Measurements from ENCODE around the gene KCNC1.

DNA sequence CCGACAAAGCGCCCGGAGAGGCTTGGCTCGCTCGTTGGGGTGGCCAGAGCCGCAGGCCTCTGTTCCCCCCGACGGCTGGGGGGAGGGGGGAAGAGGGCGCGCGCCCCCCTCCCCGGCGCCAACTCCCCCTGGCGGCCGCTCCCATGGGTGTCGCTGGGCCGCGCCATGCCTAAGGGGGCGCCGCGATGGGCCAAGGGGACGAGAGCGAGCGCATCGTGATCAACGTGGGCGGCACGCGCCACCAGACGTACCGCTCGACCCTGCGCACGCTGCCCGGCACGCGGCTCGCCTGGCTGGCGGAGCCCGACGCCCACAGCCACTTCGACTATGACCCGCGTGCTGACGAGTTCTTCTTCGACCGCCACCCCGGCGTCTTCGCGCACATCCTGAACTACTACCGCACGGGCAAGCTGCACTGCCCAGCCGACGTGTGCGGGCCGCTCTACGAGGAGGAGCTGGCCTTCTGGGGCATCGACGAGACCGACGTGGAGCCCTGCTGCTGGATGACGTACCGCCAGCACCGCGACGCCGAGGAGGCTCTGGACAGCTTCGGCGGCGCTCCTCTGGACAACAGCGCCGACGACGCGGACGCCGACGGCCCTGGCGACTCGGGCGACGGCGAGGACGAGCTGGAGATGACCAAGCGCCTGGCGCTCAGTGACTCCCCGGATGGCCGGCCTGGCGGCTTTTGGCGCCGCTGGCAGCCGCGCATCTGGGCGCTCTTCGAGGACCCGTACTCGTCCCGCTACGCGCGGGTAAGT, 1.4 kb downstream of the KCNC1 start:
- TF ChIP-seq EZH2 (IDR thresholded peaks at IDR 0.05; ENCODE audit: borderline replicate concordance, low read length) (peak; percentile 70), CTCF (conservative IDR thresholded peaks at IDR 0.05 in 1 of 2, IDR thresholded peaks at IDR 0.05 in 1 of 2; ENCODE audit: extremely low read depth in 1 of 2, insufficient read depth in 1 of 2, low read depth in 1 of 2, low read length in 2 of 2) (peak in 1 of 2 donors; percentile 25)
